B cell (primary cell): ENCODE results near the gene SPATA21. TPM values are rescaled to one million over a fixed set of nuclear protein-coding genes. Genes with fewer than 3 reads are reported as not detected.
A peak's percentile ranks its signal among the peaks of the same experiment; 100 is the strongest.

Experiments
- ATAC-seq: fragments of 200-7000 bp; cut with Tn5 transposase; one replicate; pipeline ENCODE4 v1.10.0; 2021; ENCODE audit warnings: low read depth, mild to moderate bottlenecking, moderate number of reproducible peaks, moderate library complexity
- CTCF ChIA-PET: fragments of 350-600 bp; sonication (Branson Sonifier 250); formaldehyde crosslinking; loops from one replicate; lab custom pipeline; 2021; ENCODE audit warnings: antibody characterized with exemption, inconsistent platforms; lab: Charles Lee
- POLR2A ChIA-PET: fragments of 350-600 bp; sonication (Branson Sonifier 250); formaldehyde crosslinking; loops from one replicate; lab custom pipeline; 2021; ENCODE audit warnings: antibody characterized with exemption; lab: Charles Lee
- DNase-seq: peaks from one replicate; pipeline ENCODE4 v3.0.0; 2013
- H2AFZ ChIP-seq: 2 replicates; pipeline ENCODE4 v1.6.1; 2012; ENCODE audit warnings: mild to moderate bottlenecking, low read depth, low read length; ENCODE audit not compliant: insufficient read depth, poor library complexity, severe bottlenecking
- H3K27ac ChIP-seq, 2 donors: 1 replicate in 1 of 2; 2 replicates in 1 of 2; pipeline ENCODE4 v1.5.1; 2012 to 2013; ENCODE audit warnings: low read length in 2 of 2, mild to moderate bottlenecking in 2 of 2, moderate library complexity in 1 of 2
- H3K27me3 ChIP-seq, 4 experiments: fragments of 200-600 bp in 1 of 4; sonication (generic) in 1 of 4; replicated peaks in 1 of 4; 1 replicate in 2 of 4; 2 replicates in 2 of 4; pipeline versions ENCODE4 v1.6.1 to v1.7.0; 2013 to 2016; ENCODE audit warnings: low read length in 3 of 4, mild to moderate bottlenecking in 2 of 4, mixed read lengths in 1 of 4, moderate library complexity in 1 of 4; ENCODE audit not compliant: insufficient read depth in 4 of 4, control insufficient read depth in 3 of 4; ENCODE audit errors: control extremely low read depth in 1 of 4
- H3K36me3 ChIP-seq, 2 experiments: replicated peaks in 1 of 2; 1 replicate in 1 of 2; 2 replicates in 1 of 2; pipeline versions ENCODE4 v1.6.1 to v1.7.1; 2013; ENCODE audit warnings: low read length in 1 of 2; ENCODE audit not compliant: insufficient read depth in 2 of 2, control insufficient read depth in 1 of 2; ENCODE audit errors: control extremely low read depth in 1 of 2, extremely low read depth in 1 of 2
- H3K4me1 ChIP-seq, 2 donors: fragments of 200-600 bp in 1 of 2; sonication (generic) in 1 of 2; 1 replicate in 1 of 2; 2 replicates in 1 of 2; pipeline versions ENCODE4 v1.5.1 to v1.6.1; 2013 to 2017; ENCODE audit warnings: low read length in 2 of 2; ENCODE audit not compliant: control insufficient read depth in 2 of 2, insufficient read depth in 2 of 2
- H3K4me2 ChIP-seq: replicated peaks from 2 replicates; pipeline ENCODE3; 2012; ENCODE audit warnings: mild to moderate bottlenecking, low read depth, low read length; ENCODE audit not compliant: poor library complexity, severe bottlenecking
- H3K4me3 ChIP-seq, 5 experiments: fragments of 200-600 bp in 1 of 5; sonication (generic) in 1 of 5; 1 replicate in 3 of 5; 2 replicates in 2 of 5; pipeline versions ENCODE4 v1.5.1 to v1.7.0; 2011 to 2016; ENCODE audit warnings: low read length in 4 of 5, mild to moderate bottlenecking in 4 of 5, low read depth in 2 of 5, control low read depth in 1 of 5, moderate library complexity in 1 of 5; ENCODE audit not compliant: insufficient read depth in 1 of 5; ENCODE audit errors: control extremely low read depth in 1 of 5, extremely low read depth in 1 of 5
- H3K79me2 ChIP-seq: fragments of 200-600 bp; sonication (generic); one replicate; pipeline ENCODE4 v1.6.0; 2016; ENCODE audit warnings: low read length; ENCODE audit not compliant: control insufficient read depth, insufficient read depth
- H3K9ac ChIP-seq: fragments of 200-600 bp; sonication (generic); 2 replicates; pipeline ENCODE4 v1.6.1; 2017; ENCODE audit warnings: mild to moderate bottlenecking, low read length, moderate library complexity
- H3K9me3 ChIP-seq, 3 donors: one replicate each; pipeline versions ENCODE4 v1.6.1 to v1.7.1; 2013; ENCODE audit warnings: low read length in 2 of 3; ENCODE audit not compliant: control insufficient read depth in 2 of 3, insufficient read depth in 1 of 3; ENCODE audit errors: control extremely low read depth in 1 of 3
- H4K20me1 ChIP-seq: 2 replicates; pipeline ENCODE4 v1.6.0; 2012; ENCODE audit warnings: mild to moderate bottlenecking, low read length; ENCODE audit not compliant: insufficient read depth, control insufficient read depth, poor library complexity, severe bottlenecking
- H3K27ac Mint-ChIP-seq: one replicate; pipeline ENCODE4 v1.8.0; 2021; ENCODE audit warnings: mixed read lengths
- H3K27me3 Mint-ChIP-seq: one replicate; pipeline ENCODE4 v1.8.0; 2021; ENCODE audit warnings: mixed read lengths
- H3K4me1 Mint-ChIP-seq: one replicate; pipeline ENCODE4 v1.8.0; 2021; ENCODE audit warnings: mixed read lengths
- H3K4me3 Mint-ChIP-seq: one replicate; pipeline ENCODE4 v1.8.0; 2021; ENCODE audit warnings: mixed read lengths
- H3K9me3 Mint-ChIP-seq: one replicate; pipeline ENCODE4 v1.8.0; 2022; ENCODE audit warnings: mixed read lengths; ENCODE audit not compliant: insufficient read depth
- CTCF ChIP-seq: fragments of 200-600 bp; IDR thresholded peaks from one replicate; pipeline ENCODE4 v1.8.0; 2022; ENCODE audit warnings: antibody characterized with exemption, mild to moderate bottlenecking
- EZH2 ChIP-seq: IDR thresholded peaks from 2 replicates; pipeline ENCODE4 v1.6.1; 2012; ENCODE audit warnings: borderline replicate concordance, low read depth, mild to moderate bottlenecking, moderate library complexity, low read length; ENCODE audit not compliant: insufficient read depth, poor library complexity, severe bottlenecking
- WGBS: methylation state at CpG from one replicate; pipeline ENCODE4 v1.1.5; 2013; ENCODE audit warnings: missing lambda C conversion rate; ENCODE audit not compliant: insufficient coverage; 5-methylcytosine and 5-hydroxymethylcytosine counted together
- intact Hi-C: fragments of 100-400 bp; cut with micrococcal nuclease; formaldehyde crosslinking; loops from one replicate; pipeline ENCODE4 v1.10.0; 2022
- polyA plus RNA-seq: library from polyadenylated mRNA; depleted of rRNA; stranded (reverse); fragments of >200 nt; gene quantifications from 2 replicates; pipeline ENCODE4 v1.2.3, GENCODE V29; 2012
- total RNA-seq, 2 donors: library from RNA; stranded (reverse); fragments of 120-200 nt in 1 of 2; gene quantifications; 1 replicate in 1 of 2; 2 replicates in 1 of 2; pipeline versions ENCODE4 v1.2.3 to v1.2.4, GENCODE V29; 2013 to 2022

SPATA21 gene
- total and polyA plus RNA-seq, 2 donors (not counting 1 experiment from before 2014, with no cell fraction given) = 0.01 TPM; not detected in 1

- Histone ChIP-seq H3K9me3 (no peaks in the 10 kb centered on the region), H3K9ac (no peak overlapping the region), H3K4me3 (no peak overlapping the region), H4K20me1 (no peaks in the 10 kb centered on the region), H3K4me2 (no peak overlapping the region), H3K79me2 (no peaks in the 10 kb centered on the region), H3K27me3 (no peaks in the 10 kb centered on the region), H3K27ac (peak overlapping the region in 1 of 2 donors; percentile 74), H2AFZ (no peak overlapping the region), H3K36me3 (no peaks in the 10 kb centered on the region), H3K4me1 (peaks cover 19 to 26% of the 10 kb centered on the region in 2 donors)
- intact Hi-C loops = no loop called here
- ATAC-seq (no peak), DNase-seq (no peak)
- ChIA-PET POLR2A (no interaction called here), CTCF (interaction anchor here (1.9 kb wide), 1 partner anchor 18 kb away, joined by 4 read pairs; the partner anchor contains the start of gene NECAP2)
- Mint-ChIP-seq H3K4me3 (no peak overlapping the region), H3K9me3 (no peaks in the 10 kb centered on the region), H3K27me3 (no peaks in the 10 kb centered on the region), H3K27ac (peak overlapping the region; percentile 37), H3K4me1 (peaks cover 26% of the 10 kb centered on the region)
- WGBS = 94% methylated on average over 4 of the region's 7 CpGs
- no peak for TF ChIP-seq EZH2
- no peak for TF ChIP-seq CTCF
Measured at GRCh38 chr1:16422041-16422440, 15.2 kb downstream of the SPATA21 start.

GRCh38 chr1:16421201-16421600, 16.0 kb downstream of the SPATA21 start:
- H3K4me1 ChIP-seq = peaks cover 19 to 26% of the 10 kb centered on the region in 2 donors
- no peak for TF ChIP-seq EZH2
- TF ChIP-seq CTCF = no peak
- H2AFZ ChIP-seq = peak overlapping the region; percentile 59
- WGBS = 55% methylated on average over 7 of the region's 7 CpGs
- H4K20me1 ChIP-seq = no peaks in the 10 kb centered on the region
- no peak for ATAC-seq
- peak overlapping the region; percentile 25 to 74 for H3K27ac ChIP-seq
- H3K27ac Mint-ChIP-seq = peak overlapping the region; percentile 91
- POLR2A ChIA-PET = interaction anchor here (1.0 to 1.3 kb wide), 2 partner anchors 10 to 53 kb away, joined by 3 to 5 read pairs; partner anchors contain the start of gene SZRD1
- H3K36me3 ChIP-seq = no peaks in the 10 kb centered on the region
- peak overlapping the region in 1 of 5 experiments; percentile 44 for H3K4me3 ChIP-seq
- peak overlapping the region; percentile 57 for H3K4me3 Mint-ChIP-seq
- no peak for DNase-seq
- H3K79me2 ChIP-seq = no peaks in the 10 kb centered on the region
- H3K27me3 ChIP-seq = no peaks in the 10 kb centered on the region
- H3K9me3 ChIP-seq = no peaks in the 10 kb centered on the region
- intact Hi-C loops = loop anchor here (1.0 kb wide), 1 partner anchor 19 kb away; the partner anchor contains the start of gene NECAP2
- peak overlapping the region; percentile 65 for H3K4me2 ChIP-seq
- H3K4me1 Mint-ChIP-seq = peaks cover 26% of the 10 kb centered on the region
- CTCF ChIA-PET = interaction anchor here (1.5 kb wide), 1 partner anchor 19 kb away, joined by 9 read pairs; the partner anchor contains the start of gene NECAP2
- peak overlapping the region; percentile 38 for H3K9ac ChIP-seq
- no peaks in the 10 kb centered on the region for H3K27me3 Mint-ChIP-seq
- H3K9me3 Mint-ChIP-seq = no peaks in the 10 kb centered on the region
